Measurements from ENCODE around the gene SH3GLB1. TPM values are rescaled to one million over a fixed set of nuclear protein-coding genes. Genes with fewer than 3 reads are reported as not detected.

Gene SH3GLB1
- total and polyA plus RNA-seq, 8 donors = 92.7 to 114 (median 102) TPM

GRCh38 chr1:86788300-86789206, 84.2 kb downstream of the SH3GLB1 start:
- Histone ChIP-seq H3K27ac (peak overlapping the region; percentile 60 to 89), H3K4me1 (peaks cover 7 to 44% of the 10 kb centered on the region in 2 donors), H3K36me3 (no peaks in the 10 kb centered on the region), H3K9me3 (no peaks in the 10 kb centered on the region), H3K27me3 (no peaks in the 10 kb centered on the region), H3K4me3 (no peak overlapping the region)
- TF ChIP-seq CTCF (IDR thresholded peaks at IDR 0.05) = no peak
- DNase-seq (peak in 1 of 4 donors; percentile 52), ATAC-seq (peak; percentile 61)
- intact Hi-C loops (cut with DNase I) = no loop called here

GRCh38 chr1:86795316-86795715, 90.9 kb downstream of the SH3GLB1 start:
- ATAC-seq = no peak
- DNase-seq = no peak
- Histone ChIP-seq H3K9me3 (no peaks in the 10 kb centered on the region), H3K4me1 (peaks cover 7 to 21% of the 10 kb centered on the region in 2 donors), H3K36me3 (no peaks in the 10 kb centered on the region), H3K4me3 (no peak overlapping the region), H3K27ac (no peak overlapping the region), H3K27me3 (no peaks in the 10 kb centered on the region)
- TF ChIP-seq CTCF (IDR thresholded peaks at IDR 0.05) = no peak
- intact Hi-C loops (cut with DNase I) = no loop called here

Other genes with a start within 250 kb of the SH3GLB1 start
- gene CLCA1, start 235.6 kb upstream of the SH3GLB1 start, total RNA-seq = not detected
- gene CLCA1, start 235.6 kb upstream of the SH3GLB1 start, polyA plus RNA-seq (ENCODE audit: insufficient read length in 6 of 6) = not detected
- not detected for gene CLCA4, start 157.5 kb upstream of the SH3GLB1 start, total RNA-seq
- gene CLCA4, start 157.5 kb upstream of the SH3GLB1 start, polyA plus RNA-seq (ENCODE audit: insufficient read length in 6 of 6) = under 1 TPM in 3 of 6 donors, not detected in 3; 0.05 to 0.36 (median 0.23) TPM
- 100 to 1,000 TPM; 248 to 302 TPM for gene SELENOF, start 209.6 kb downstream of the SH3GLB1 start, total RNA-seq
- gene SELENOF, start 209.6 kb downstream of the SH3GLB1 start, polyA plus RNA-seq (ENCODE audit: insufficient read length in 6 of 6) = 100 to 1,000 TPM; 217 to 297 (median 270) TPM
- 10 to 100 TPM; 22.5 to 25.9 TPM for gene HS2ST1, start 210.1 kb downstream of the SH3GLB1 start, total RNA-seq
- gene HS2ST1, start 210.1 kb downstream of the SH3GLB1 start, polyA plus RNA-seq (ENCODE audit: insufficient read length in 6 of 6) = 10 to 100 TPM; 68.3 to 92.2 (median 76.9) TPM